Right atrium auricular region (tissue), 2 donors: ENCODE measurements around the gene TRDMT1. TPM values are rescaled to one million over a fixed set of nuclear protein-coding genes. Genes with fewer than 3 reads are reported as not detected.

Experiments used
- DNase-seq: peaks from one replicate; pipeline ENCODE4 v3.0.0-alpha.2; 2019; ENCODE audit warnings: low spot score
- H3K27ac ChIP-seq, 2 donors: fragments of 200-600 bp; sonication (generic); 1 replicate in 1 of 2; 2 replicates in 1 of 2; pipeline ENCODE4 v1.5.1; 2016 to 2019
- H3K27me3 ChIP-seq, 2 donors: fragments of 200-600 bp; sonication (generic); one replicate each; pipeline versions ENCODE4 v1.5.1 to v1.6.0; 2017 to 2019
- H3K36me3 ChIP-seq: fragments of 200-600 bp; sonication (generic); one replicate; pipeline ENCODE4 v1.5.1; 2016
- H3K4me1 ChIP-seq, 2 donors: fragments of 200-600 bp; sonication (generic); one replicate each; pipeline versions ENCODE4 v1.5.1 to v1.6.0; 2017 to 2019
- H3K4me3 ChIP-seq, 2 donors: fragments of 200-600 bp; sonication (generic); 1 replicate in 1 of 2; 2 replicates in 1 of 2; pipeline ENCODE4 v1.5.1; 2017 to 2019; ENCODE audit warnings: mild to moderate bottlenecking in 1 of 2, moderate library complexity in 1 of 2
- H3K9me3 ChIP-seq, 2 donors: fragments of 200-600 bp; sonication (generic); one replicate each; pipeline ENCODE4 v1.5.1; 2019
- CTCF ChIP-seq, 2 donors: fragments of 200-600 bp; sonication (generic); IDR thresholded peaks; one replicate each; pipeline ENCODE4 v1.5.1; 2019; ENCODE audit warnings: antibody characterized with exemption in 2 of 2
- total RNA-seq, 2 donors: library from RNA; depleted of rRNA; stranded (reverse); fragments of >200 nt; gene quantifications; one replicate each; pipeline ENCODE4 v1.1.0, GENCODE V29; 2016

Gene TRDMT1
- total RNA-seq, 2 donors from 2014 or later, result 3.8 to 5.0 TPM

GRCh38 chr10:17141504-17142229, 59.8 kb downstream of the TRDMT1 start:
- H3K9me3 ChIP-seq, result no peaks in the 10 kb centered on the region
- TF ChIP-seq CTCF (IDR thresholded peaks at IDR 0.05), result no peak
- no peaks in the 10 kb centered on the region for H3K27me3 ChIP-seq
- no peak overlapping the region for H3K27ac ChIP-seq
- H3K4me3 ChIP-seq, result no peak overlapping the region
- no peaks in the 10 kb centered on the region for H3K36me3 ChIP-seq
- H3K4me1 ChIP-seq, result no peaks in the 10 kb centered on the region
- no peak for DNase-seq

GRCh38 chr10:17140386-17140761, 61.1 kb downstream of the TRDMT1 start:
- H3K4me3 ChIP-seq, result no peak overlapping the region
- no peaks in the 10 kb centered on the region for H3K4me1 ChIP-seq

GRCh38 chr10:17138460-17139042, 62.9 kb downstream of the TRDMT1 start:
- H3K27me3 ChIP-seq, result no peaks in the 10 kb centered on the region
- TF ChIP-seq CTCF (IDR thresholded peaks at IDR 0.05), result no peak
- no peaks in the 10 kb centered on the region for H3K36me3 ChIP-seq
- no peaks in the 10 kb centered on the region for H3K4me1 ChIP-seq
- no peak overlapping the region for H3K4me3 ChIP-seq
- no peaks in the 10 kb centered on the region for H3K9me3 ChIP-seq
- no peak for DNase-seq
- no peak overlapping the region for H3K27ac ChIP-seq

More at GRCh38 chr10:17140386-17140761, 61.1 kb downstream of the TRDMT1 start:
- H3K36me3 ChIP-seq, result no peaks in the 10 kb centered on the region
- no peak for TF ChIP-seq CTCF (IDR thresholded peaks at IDR 0.05)
- no peak overlapping the region for H3K27ac ChIP-seq
- DNase-seq, result no peak
- H3K9me3 ChIP-seq, result no peaks in the 10 kb centered on the region
- H3K27me3 ChIP-seq, result no peaks in the 10 kb centered on the region

GRCh38 chr10:17134737-17135260, 66.7 kb downstream of the TRDMT1 start:
- H3K27ac ChIP-seq, result no peak overlapping the region
- no peaks in the 10 kb centered on the region for H3K9me3 ChIP-seq
- TF ChIP-seq CTCF (IDR thresholded peaks at IDR 0.05), result no peak
- no peak for DNase-seq
- no peaks in the 10 kb centered on the region for H3K4me1 ChIP-seq
- H3K4me3 ChIP-seq, result no peak overlapping the region
- no peaks in the 10 kb centered on the region for H3K27me3 ChIP-seq
- no peaks in the 10 kb centered on the region for H3K36me3 ChIP-seq

GRCh38 chr10:17134282-17134681, 67.2 kb downstream of the TRDMT1 start:
- DNase-seq, result no peak
- Histone ChIP-seq H3K27me3 (no peaks in the 10 kb centered on the region), H3K27ac (no peak overlapping the region), H3K36me3 (no peaks in the 10 kb centered on the region), H3K9me3 (no peaks in the 10 kb centered on the region), H3K4me3 (no peak overlapping the region), H3K4me1 (no peaks in the 10 kb centered on the region)
- TF ChIP-seq CTCF (IDR thresholded peaks at IDR 0.05), result no peak
